Measurements from ENCODE around the gene C21orf58.

The C21orf58 gene

DNA sequence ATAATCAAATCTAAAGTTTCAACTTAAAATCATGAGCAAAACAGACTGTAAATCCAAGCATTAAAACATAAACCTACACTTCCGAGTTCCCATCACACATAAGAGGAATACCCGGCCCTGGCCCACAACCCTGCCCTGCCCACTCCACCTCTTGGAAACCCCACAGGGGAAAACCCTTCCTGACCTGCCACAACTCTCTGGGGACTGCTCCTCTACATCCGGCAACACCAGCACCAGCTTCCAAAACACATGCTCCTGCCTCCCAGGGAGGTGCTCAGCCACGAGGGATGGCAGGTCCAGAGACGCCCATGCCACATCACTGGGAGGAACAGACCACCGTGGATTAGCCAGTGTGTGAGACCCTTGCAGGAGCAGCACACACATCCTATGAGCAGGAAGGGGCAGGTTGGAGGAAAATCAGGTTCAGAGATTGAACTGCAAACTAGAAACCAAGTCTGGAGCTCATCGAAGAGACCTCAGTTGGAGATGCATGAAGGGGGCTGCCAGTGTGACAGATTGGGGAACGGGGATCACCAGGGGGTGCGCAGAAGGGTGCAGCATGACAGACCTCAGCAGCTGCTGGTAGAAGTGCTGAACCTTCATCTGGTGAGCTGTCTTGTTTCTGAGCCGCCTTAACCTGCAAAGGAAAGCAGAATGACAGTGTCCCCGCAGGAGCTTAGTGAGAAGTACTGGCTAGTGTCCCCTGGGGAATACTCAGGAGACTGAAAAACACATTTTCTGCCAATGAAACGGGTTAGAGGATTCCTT, 69.3 kb downstream of the C21orf58 start:
- DNase-seq = no peak

DNA sequence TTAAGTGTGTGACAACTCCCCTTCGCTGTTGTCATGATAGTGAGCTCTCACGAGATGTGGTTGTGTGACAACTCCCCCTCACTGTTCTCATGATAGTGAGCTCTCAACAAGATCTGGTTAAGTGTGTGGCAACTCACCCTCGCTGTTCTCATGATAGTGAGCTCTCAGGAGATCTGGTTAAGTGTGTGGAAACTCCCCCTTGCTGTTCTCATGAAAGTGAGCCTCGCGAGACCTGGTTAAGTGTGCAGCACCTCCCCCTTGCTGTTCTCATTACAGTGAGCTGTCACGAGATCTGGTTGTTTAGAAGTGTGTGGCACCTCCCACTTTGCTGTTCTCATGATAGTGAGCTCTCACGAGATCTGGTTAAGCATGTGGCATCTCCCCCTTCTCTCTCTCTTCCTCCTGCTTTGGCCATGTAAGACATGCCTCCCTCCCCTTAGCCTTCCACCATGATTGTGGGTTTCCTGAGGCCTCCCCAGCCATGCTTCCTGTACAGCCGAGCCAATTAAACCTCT, 70.0 kb downstream of the C21orf58 start:
- peak in 3 of 5 donors; percentile 14 to 77 (median 15) for DNase-seq

DNA sequence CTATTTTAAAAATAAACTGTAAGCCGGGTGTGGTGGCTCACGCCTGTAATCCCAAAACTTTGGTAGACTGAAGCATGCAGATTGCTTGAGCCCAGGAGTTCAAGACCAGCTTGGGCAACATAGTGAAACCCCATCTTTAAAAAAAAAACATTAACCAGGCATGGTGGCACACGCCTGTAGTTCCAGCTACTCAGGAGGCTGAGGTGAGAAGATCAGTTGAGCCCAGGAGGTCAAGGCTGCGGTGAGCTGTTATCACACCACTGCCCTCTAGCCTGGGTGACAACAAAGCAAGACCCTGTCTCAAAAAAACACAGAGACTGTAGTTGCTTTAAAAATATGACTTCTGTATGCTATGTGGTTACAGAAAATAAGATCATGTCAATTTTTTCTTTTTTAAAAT, 70.8 kb downstream of the C21orf58 start:
- DNase-seq = no peak

Measured in T-helper 1 cell (primary cell).